HepG2 (cell line): ENCODE measurements around the gene BMP6. TPM values are rescaled to one million over a fixed set of nuclear protein-coding genes. Genes with fewer than 3 reads are reported as not detected.

Source experiments
- ATAC-seq: fragments of 200-7000 bp; cut with Tn5 transposase; 3 replicates; pipeline ENCODE4 v1.9.1; 2020; ENCODE audit warnings: mild to moderate bottlenecking, moderate library complexity
- BruUV-seq: library from RNA; stranded (reverse); fragments of 400-500 nt; replicated peaks from 2 replicates; lab custom pipeline; 2021; lab: Mats Ljungman, UMichigan
- CTCF ChIA-PET: fragments of 300-600 bp; formaldehyde crosslinking; extraction: SDS; loops from one replicate; lab custom pipeline; 2021; ENCODE audit warnings: low total read pairs, inconsistent platforms, low intra/inter-chr PET ratio; lab: Yijun Ruan, JAX
- POLR2A ChIA-PET: fragments of 350-600 bp; sonication (Branson Sonifier 250); formaldehyde crosslinking; loops from one replicate; lab custom pipeline; 2020; ENCODE audit warnings: antibody characterized with exemption, inconsistent platforms; lab: Yijun Ruan, JAX
- DNase-seq: peaks from one replicate; pipeline ENCODE4 v3.0.0-alpha.2; 2015; ENCODE audit warnings: low spot score
- FAIRE-seq: peaks from 3 replicates; lab custom pipeline; 2011; peaks lifted over from hg19 to GRCh38; lab: Jason Lieb, UNC
- H2AFZ ChIP-seq: one replicate; pipeline ENCODE4 v1.6.1; 2011; ENCODE audit warnings: low read length, inconsistent platforms
- H3K27ac ChIP-seq: fragments of 300-600 bp; 3 replicates; pipeline ENCODE4 v1.8.0; 2011; ENCODE audit warnings: mixed run types, mild to moderate bottlenecking, mixed read lengths, low read length, inconsistent platforms; ENCODE audit not compliant: insufficient read depth; ENCODE audit errors: extremely low read length
- H3K27me3 ChIP-seq, 2 experiments: fragments of 200-600 bp in 1 of 2; 2 replicates in 1 of 2; 3 replicates in 1 of 2; pipeline versions ENCODE4 v1.6.0 to v1.8.0; 2011; ENCODE audit warnings: low read length in 2 of 2, mild to moderate bottlenecking in 2 of 2, moderate library complexity in 2 of 2, inconsistent platforms in 1 of 2; ENCODE audit not compliant: insufficient read depth in 2 of 2, control insufficient read depth in 1 of 2
- H3K36me3 ChIP-seq, 2 experiments: fragments of 200-600 bp in 1 of 2; replicated peaks in 1 of 2; 2 replicates in 1 of 2; 3 replicates in 1 of 2; pipeline versions ENCODE4 v1.5.1 to v1.8.0; 2011; ENCODE audit warnings: low read length in 2 of 2, inconsistent platforms in 1 of 2; ENCODE audit not compliant: insufficient read depth in 2 of 2, control insufficient read depth in 1 of 2
- H3K4me1 ChIP-seq: 2 replicates; pipeline ENCODE4 v1.5.1; 2012; ENCODE audit warnings: low read length, inconsistent platforms; ENCODE audit not compliant: insufficient read depth
- H3K4me2 ChIP-seq: 2 replicates; pipeline ENCODE4 v1.6.0; 2011; ENCODE audit warnings: low read depth, low read length, inconsistent platforms
- H3K4me3 ChIP-seq, 3 experiments: fragments of 200-600 bp in 1 of 3; sonication (generic), shearing (Covaris generic) in 1 of 3; replicated peaks in 1 of 3; 2 replicates each; pipeline ENCODE4 v1.5.1; 2011 to 2016; ENCODE audit warnings: low read length in 3 of 3, inconsistent platforms in 2 of 3, low read depth in 2 of 3, mild to moderate bottlenecking in 2 of 3, control low read depth in 1 of 3, mixed read lengths in 1 of 3; ENCODE audit not compliant: insufficient read depth in 1 of 3
- H3K79me2 ChIP-seq: one replicate; pipeline ENCODE4 v1.6.1; 2011; ENCODE audit warnings: low read length, inconsistent platforms; ENCODE audit not compliant: insufficient read depth
- H3K9ac ChIP-seq: 2 replicates; pipeline ENCODE4 v1.6.0; 2011; ENCODE audit warnings: mild to moderate bottlenecking, low read depth, low read length, inconsistent platforms; ENCODE audit not compliant: insufficient read depth
- H3K9me3 ChIP-seq: 2 replicates; pipeline ENCODE4 v1.5.1; 2012; ENCODE audit warnings: mild to moderate bottlenecking, low read length
- H4K20me1 ChIP-seq: 2 replicates; pipeline ENCODE4 v1.6.0; 2011; ENCODE audit warnings: inconsistent platforms, mild to moderate bottlenecking, low read length, moderate library complexity; ENCODE audit not compliant: insufficient read depth
- AKNA ChIP-seq: sonication (generic); formaldehyde crosslinking; IDR thresholded peaks from 2 replicates; pipeline ENCODE4 v1.4.0; 2020; ENCODE audit warnings: missing genetic modification reagents, borderline replicate concordance
- DDIT3 ChIP-seq: sonication (generic); formaldehyde crosslinking; IDR thresholded peaks from 2 replicates; pipeline ENCODE4 v1.4.0; 2020; ENCODE audit warnings: mild to moderate bottlenecking, missing genetic modification reagents
- HOXA5 ChIP-seq: sonication (generic); formaldehyde crosslinking; IDR thresholded peaks from 2 replicates; pipeline ENCODE4 v1.4.0; 2020; ENCODE audit warnings: missing genetic modification reagents
- MAFG ChIP-seq: sonication (generic); formaldehyde crosslinking; IDR thresholded peaks from 2 replicates; pipeline ENCODE4 v1.5.1; 2020; ENCODE audit warnings: mild to moderate bottlenecking, missing genetic modification reagents
- NFE2L2 ChIP-seq: fragments of 150-350 bp; IDR thresholded peaks from 2 replicates; pipeline ENCODE4 v1.6.1; 2014; ENCODE audit warnings: low read length
- PHB2 ChIP-seq: fragments of 450-650 bp; IDR thresholded peaks from 2 replicates; pipeline ENCODE4 v1.6.1; 2018; ENCODE audit not compliant: partially characterized antibody
- ZFP36L1 ChIP-seq: sonication (generic); formaldehyde crosslinking; IDR thresholded peaks from 2 replicates; pipeline ENCODE4 v1.8.0; 2022; ENCODE audit warnings: mild to moderate bottlenecking, missing genetic modification reagents, moderate library complexity
- ZNF280D ChIP-seq: sonication (generic); formaldehyde crosslinking; IDR thresholded peaks from 2 replicates; pipeline ENCODE4 v1.5.1; 2020; ENCODE audit warnings: mild to moderate bottlenecking, missing genetic modification reagents
- ZNF547 ChIP-seq: sonication (generic); formaldehyde crosslinking; IDR thresholded peaks from 2 replicates; pipeline ENCODE4 v1.5.1; 2020; ENCODE audit warnings: mild to moderate bottlenecking, missing genetic modification reagents
- ZNF75D ChIP-seq: sonication (generic); formaldehyde crosslinking; IDR thresholded peaks from 2 replicates; pipeline ENCODE4 v1.8.1; 2023; ENCODE audit warnings: missing genetic modification reagents, mild to moderate bottlenecking, borderline replicate concordance
- WGBS: methylation state at CpG from one replicate; pipeline ENCODE4 v1.1.6; 2017; ENCODE audit warnings: low lambda C conversion rate; 5-methylcytosine and 5-hydroxymethylcytosine counted together
- in situ Hi-C: cut with HindIII; loops from 2 replicates; pipeline ENCODE4 v1.10.0; 2017; ENCODE audit warnings: low pct_unique_long_range_greater_than_20kb; ENCODE audit not compliant: extremely low pct_ligation_motif_present
- intact Hi-C: fragments of 100-400 bp; cut with micrococcal nuclease; formaldehyde crosslinking; loops from one replicate; pipeline ENCODE4 v1.10.0; 2022; ENCODE audit not compliant: unreplicated experiment
- polyA plus RNA-seq, 8 experiments: library from polyadenylated mRNA; depleted of rRNA in 3 of 8; stranded (reverse) in 7 of 8; unstranded in 1 of 8; fragments of >200 nt; fragmentation: Illumina TruSeq in 4 of 8; extraction: Trizol in 4 of 8; gene quantifications; 2 replicates each; pipeline versions ENCODE4 v1.2.1 to v1.2.3, GENCODE V29; 2011 to 2016; ENCODE audit warnings: low read depth in 4 of 8, missing spikeins in 1 of 8, mixed read lengths in 1 of 8; ENCODE audit not compliant: insufficient read depth in 1 of 8
- total RNA-seq, 5 experiments: library from RNA; depleted of rRNA; stranded (reverse); fragments of >200 nt; fragmentation: Illumina TruSeq; extraction: Trizol; gene quantifications; 2 replicates each; pipeline ENCODE4 v1.2.3, GENCODE V29; 2016; ENCODE audit warnings: low read depth in 1 of 5
- TF ChIP-seq, protein P1 (sequence below): sonication (generic); formaldehyde crosslinking; IDR thresholded peaks from 2 replicates; pipeline ENCODE4 v1.5.1; 2020; ENCODE audit warnings: mild to moderate bottlenecking, missing genetic modification reagents, borderline replicate concordance

Gene BMP6
- total and polyA plus RNA-seq, 2 of the 13 experiments (the other 11 are each of a cell fraction or from before 2014, with no cell fraction given) = 0.09 to 0.18 TPM

DNA sequence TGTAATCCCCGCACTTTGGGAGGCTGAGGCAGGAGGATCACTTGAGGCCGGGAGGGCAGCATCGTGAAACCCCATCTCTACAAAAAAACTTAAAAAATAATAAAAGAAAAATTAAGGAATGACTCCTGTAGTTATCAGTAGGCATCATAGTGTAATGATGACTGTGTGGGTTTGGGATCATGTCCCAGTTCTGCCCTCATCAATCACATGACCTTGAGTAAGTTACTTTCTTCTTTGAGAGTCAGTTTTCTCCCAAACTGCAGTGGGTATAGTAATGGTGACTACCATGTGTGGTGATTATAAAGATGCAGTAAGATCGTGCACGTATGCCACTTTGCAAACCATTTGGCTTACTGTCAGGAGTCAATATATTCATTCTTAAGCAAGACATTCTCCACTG lies 95.5 kb downstream of the BMP6 start:
- in situ Hi-C loops = no loop called here
- ChIA-PET CTCF (no interaction called here), POLR2A (no interaction called here)
- no peak for TF ChIP-seq ZNF75D
- TF ChIP-seq ZFP36L1 (CRISPR knock-in tag) = no peak
- TF ChIP-seq, protein P1, sequence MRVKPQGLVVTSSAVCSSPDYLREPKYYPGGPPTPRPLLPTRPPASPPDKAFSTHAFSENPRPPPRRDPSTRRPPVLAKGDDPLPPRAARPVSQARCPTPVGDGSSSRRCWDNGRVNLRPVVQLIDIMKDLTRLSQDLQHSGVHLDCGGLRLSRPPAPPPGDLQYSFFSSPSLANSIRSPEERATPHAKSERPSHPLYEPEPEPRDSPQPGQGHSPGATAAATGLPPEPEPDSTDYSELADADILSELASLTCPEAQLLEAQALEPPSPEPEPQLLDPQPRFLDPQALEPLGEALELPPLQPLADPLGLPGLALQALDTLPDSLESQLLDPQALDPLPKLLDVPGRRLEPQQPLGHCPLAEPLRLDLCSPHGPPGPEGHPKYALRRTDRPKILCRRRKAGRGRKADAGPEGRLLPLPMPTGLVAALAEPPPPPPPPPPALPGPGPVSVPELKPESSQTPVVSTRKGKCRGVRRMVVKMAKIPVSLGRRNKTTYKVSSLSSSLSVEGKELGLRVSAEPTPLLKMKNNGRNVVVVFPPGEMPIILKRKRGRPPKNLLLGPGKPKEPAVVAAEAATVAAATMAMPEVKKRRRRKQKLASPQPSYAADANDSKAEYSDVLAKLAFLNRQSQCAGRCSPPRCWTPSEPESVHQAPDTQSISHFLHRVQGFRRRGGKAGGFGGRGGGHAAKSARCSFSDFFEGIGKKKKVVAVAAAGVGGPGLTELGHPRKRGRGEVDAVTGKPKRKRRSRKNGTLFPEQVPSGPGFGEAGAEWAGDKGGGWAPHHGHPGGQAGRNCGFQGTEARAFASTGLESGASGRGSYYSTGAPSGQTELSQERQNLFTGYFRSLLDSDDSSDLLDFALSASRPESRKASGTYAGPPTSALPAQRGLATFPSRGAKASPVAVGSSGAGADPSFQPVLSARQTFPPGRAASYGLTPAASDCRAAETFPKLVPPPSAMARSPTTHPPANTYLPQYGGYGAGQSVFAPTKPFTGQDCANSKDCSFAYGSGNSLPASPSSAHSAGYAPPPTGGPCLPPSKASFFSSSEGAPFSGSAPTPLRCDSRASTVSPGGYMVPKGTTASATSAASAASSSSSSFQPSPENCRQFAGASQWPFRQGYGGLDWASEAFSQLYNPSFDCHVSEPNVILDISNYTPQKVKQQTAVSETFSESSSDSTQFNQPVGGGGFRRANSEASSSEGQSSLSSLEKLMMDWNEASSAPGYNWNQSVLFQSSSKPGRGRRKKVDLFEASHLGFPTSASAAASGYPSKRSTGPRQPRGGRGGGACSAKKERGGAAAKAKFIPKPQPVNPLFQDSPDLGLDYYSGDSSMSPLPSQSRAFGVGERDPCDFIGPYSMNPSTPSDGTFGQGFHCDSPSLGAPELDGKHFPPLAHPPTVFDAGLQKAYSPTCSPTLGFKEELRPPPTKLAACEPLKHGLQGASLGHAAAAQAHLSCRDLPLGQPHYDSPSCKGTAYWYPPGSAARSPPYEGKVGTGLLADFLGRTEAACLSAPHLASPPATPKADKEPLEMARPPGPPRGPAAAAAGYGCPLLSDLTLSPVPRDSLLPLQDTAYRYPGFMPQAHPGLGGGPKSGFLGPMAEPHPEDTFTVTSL (CRISPR knock-in tag) = no peak
- TF ChIP-seq DDIT3 (CRISPR knock-in tag) = no peak
- no peak for TF ChIP-seq AKNA (CRISPR knock-in tag)
- TF ChIP-seq PHB2 = no peak
- TF ChIP-seq ZNF547 (CRISPR knock-in tag) = no peak
- TF ChIP-seq HOXA5 (CRISPR knock-in tag) = no peak
- no peak for TF ChIP-seq MAFG (CRISPR knock-in tag)
- no peak for TF ChIP-seq ZNF280D (CRISPR knock-in tag)
- no peak for TF ChIP-seq NFE2L2

More for the DNA sequence above, 95.5 kb downstream of the BMP6 start:
- no peaks in the 10 kb centered on the region for H3K36me3 ChIP-seq
- WGBS = 20% methylated on average over 5 of the region's 5 CpGs
- H4K20me1 ChIP-seq = no peaks in the 10 kb centered on the region
- H3K79me2 ChIP-seq = no peaks in the 10 kb centered on the region
- H3K9ac ChIP-seq = no peak overlapping the region
- H3K4me3 ChIP-seq = no peak overlapping the region
- no TSS peak for BruUV-seq
- no peaks in the 10 kb centered on the region for H3K9me3 ChIP-seq
- DNase-seq = no peak
- intact Hi-C loops = no loop called here
- H3K27ac ChIP-seq = no peak overlapping the region
- no peak for ATAC-seq
- no peak overlapping the region for H2AFZ ChIP-seq
- H3K4me2 ChIP-seq = no peak overlapping the region
- FAIRE-seq = no peak
- peaks cover 3 to 26% of the 10 kb centered on the region in 2 experiments; a peak in 3 of 5 replicates for H3K27me3 ChIP-seq
- 0 out of 2 replicates have a peak, but pooled peaks cover 7% of the 10 kb centered on the region for H3K4me1 ChIP-seq
